Measurements from ENCODE around the gene LCE6A.

Gene LCE6A, protein sequence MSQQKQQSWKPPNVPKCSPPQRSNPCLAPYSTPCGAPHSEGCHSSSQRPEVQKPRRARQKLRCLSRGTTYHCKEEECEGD

DNA sequence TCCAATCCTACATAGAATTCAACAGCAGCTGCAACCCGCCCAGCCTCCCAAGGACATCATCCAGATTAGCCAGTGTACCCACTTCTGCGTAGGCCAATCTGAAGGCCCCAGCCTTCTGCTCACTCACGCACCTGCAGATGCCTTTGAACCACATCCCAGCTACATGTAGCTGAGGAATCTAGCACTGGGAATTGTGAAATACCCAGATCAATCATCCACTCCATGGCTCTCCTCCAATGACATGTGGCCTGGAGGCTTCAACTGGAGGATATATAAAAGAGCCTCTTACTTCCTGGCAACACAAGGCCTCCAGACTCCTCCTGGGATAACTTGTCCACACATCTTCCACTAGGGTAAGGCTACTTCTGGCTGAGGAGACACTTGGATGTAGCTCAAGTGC is at the start of gene LCE6A:
LCE6A (plus strand) TSS at position 301 of the 400 bp plus-strand sequence. CDS start 665 bp downstream, outside the sequence.
- DNase-seq: no peak

DNA sequence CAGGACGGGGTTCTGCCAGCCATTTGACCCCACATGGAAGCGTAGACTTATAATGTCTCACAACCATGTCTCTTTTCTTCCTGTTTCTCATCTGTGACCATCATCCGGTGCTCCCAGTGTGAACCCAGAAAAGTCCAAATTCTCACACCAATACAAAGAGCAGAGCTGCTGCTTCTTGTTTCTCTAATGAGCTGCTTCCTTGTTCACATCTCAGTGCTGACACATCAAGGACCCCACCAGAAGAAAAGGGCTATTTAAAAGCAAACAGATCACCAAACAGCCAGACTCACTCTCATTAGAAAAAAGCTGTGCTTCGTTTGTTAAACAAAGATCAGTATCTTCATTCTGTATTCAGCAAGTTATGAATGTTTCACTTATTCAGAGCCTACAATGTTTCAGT is 47.0 kb upstream of the LCE6A start:
- no peak for DNase-seq

DNA sequence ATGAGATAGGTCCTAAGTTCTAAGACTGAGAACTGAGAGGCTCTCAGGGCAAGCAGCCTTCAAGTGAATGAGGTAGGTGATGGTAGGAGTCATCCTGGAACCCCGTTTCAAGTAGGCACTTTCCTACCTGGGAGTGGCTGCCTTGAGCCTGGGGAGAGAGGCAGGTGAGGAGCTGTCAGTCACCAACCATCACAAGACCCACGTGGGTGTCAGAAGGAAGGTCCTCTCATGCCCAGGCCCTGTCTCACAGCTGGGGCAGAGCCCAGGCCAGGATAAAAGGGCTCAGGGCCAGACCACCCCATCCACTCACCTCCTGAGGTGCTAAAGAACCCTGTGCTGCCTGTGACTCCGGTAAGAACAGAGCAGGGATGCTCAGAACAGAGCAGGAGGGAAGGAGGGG is 46.2 kb upstream of the LCE6A start, which contains the start of gene LCE1D:
LCE1D (plus strand) TSS at position 301 of the 400 bp plus-strand sequence. CDS start 1,074 bp downstream, outside the sequence.
- DNase-seq: no peak

DNA sequence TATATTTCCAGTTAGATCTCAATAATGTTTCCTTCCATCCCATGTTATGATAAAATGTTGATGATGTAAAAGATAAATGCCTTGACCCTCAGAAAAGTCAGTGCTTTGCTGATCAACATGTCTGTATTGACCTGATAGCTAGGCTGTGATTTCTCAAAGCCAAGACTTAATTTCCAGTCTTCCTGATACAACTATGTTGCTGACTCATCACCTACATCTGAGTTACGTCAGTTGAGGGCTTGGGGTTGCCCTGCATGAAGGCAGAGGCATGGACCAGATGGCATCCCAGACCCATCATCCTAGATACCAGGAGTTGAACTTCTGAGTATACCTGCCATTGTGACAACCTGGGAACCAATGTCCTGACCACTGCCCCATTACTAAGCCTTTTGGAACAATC is 41.3 kb upstream of the LCE6A start:
- DNase-seq: no peak

DNA sequence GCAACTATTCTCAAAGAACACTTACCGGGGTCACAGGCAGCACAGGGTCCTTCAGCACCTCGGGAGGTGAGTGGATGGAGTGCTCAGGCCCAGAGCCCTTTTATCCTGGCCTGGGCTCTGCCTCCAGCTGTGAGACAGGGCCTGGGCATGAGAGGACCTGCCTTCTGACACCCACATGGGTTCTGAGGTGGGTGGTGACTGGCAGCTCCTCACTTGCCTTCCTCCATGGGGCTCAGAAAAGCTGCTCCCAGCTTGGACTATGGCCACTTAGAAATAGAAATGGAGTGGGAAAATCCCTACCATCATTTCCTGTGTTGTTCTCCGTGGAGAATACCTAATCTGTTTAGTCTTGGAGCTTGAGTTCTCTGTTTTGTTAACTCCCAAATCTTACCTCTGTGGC is 36.1 kb upstream of the LCE6A start, which contains the start of gene LCE1C:
LCE1C (minus strand) TSS at position 76 of the 400 bp plus-strand sequence. CDS start 1,173 bp downstream, outside the sequence.
- no peak for DNase-seq

DNA sequence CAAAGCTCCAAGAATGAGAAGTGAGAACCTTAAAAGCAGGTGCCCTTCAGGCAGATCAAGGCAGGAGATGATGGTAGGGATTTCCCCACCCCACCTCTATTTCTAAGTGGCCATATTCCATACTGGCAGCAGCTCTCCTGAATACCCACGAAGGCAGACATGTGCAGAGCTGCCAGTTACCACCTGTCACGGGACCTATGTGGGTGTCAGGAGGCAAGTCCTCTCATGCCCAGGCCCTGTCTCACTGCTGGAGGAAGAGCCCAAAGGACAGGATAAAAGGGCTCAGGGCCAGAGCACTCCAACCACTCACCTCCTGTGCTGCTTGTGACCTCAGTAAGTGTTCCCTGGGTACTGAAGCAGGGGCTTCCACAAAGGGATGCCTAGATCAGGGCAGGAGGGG is 31.6 kb upstream of the LCE6A start:
- DNase-seq: no peak

DNA sequence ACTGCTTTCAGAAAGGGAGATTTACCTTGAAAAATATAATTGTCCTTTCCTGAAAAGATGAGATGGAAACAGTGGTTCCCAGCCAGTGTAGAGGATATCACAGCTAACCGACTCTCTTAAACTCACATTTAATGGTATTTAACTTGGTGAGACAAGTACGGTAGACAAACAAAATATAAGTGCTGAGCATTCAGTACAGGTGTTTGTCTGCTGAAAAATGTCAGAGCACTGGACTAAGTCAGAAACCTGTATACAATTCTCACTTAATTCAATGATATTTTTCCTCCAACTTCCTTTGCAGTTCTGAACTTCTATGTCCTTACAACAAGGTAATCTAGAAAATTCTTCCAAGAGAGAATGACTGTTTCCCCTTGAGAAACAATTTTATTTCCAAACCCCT is 31.0 kb upstream of the LCE6A start, which contains the start of gene LCE1B:
LCE1B (plus strand) TSS at position 301 of the 400 bp plus-strand sequence. CDS start 476 bp downstream, outside the sequence.
- no peak for DNase-seq

DNA sequence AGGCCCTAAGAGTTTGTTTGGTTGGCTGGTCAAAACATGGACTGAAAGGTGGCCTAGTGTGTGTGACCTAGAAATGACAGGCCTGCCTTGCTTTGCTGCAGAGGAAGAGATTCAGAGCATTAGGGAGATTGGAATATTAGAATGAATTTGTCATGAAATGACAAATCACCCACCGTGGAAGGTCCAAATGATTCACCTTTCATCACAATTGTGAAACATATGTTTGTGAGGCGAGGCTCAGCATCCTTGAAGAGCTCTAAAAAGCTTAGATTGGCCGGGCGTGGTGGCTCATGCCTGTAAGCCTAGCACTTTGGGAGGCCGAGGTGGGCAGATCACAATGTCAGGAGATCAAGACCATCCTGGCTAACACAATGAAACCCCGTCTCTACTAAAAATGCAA is 25.3 kb upstream of the LCE6A start:
- no peak for DNase-seq

DNA sequence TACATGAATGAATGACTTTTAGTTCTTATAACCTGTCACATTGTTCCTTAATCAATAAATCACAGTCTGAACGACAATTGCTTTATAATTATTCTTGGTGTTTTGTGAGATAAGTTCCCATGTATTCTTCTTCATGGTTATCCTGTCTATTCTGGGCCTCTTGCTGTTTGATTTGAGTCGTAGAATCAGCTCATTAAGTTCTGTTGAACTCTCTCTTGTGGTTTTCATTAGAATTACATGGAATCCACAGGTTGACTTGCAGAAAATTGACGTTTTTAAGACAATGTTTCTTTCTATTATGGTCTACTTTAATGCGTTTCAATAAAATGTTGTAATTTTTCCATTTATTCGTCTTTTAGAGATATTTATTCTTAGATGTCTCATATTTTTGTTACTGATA is 19.4 kb upstream of the LCE6A start:
- DNase-seq: no peak

DNA sequence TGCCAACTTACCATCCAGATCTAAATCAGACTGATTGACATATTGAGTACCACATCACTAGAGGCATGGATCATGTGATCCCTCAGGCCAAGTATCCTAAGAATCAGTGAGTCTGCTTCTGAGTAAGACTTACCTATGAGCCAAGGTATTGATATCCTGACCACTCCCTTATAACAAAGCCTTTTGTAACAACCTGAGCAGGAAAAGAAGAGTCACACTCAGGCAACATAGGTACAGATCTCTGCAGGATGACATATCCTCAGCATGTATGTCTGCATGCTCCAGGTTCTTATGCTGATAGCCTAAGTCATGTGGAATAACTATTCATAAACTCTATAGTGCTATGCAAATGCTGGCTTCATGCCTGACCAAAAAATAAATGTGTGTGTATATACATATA is 17.7 kb upstream of the LCE6A start:
- DNase-seq: no peak

DNA sequence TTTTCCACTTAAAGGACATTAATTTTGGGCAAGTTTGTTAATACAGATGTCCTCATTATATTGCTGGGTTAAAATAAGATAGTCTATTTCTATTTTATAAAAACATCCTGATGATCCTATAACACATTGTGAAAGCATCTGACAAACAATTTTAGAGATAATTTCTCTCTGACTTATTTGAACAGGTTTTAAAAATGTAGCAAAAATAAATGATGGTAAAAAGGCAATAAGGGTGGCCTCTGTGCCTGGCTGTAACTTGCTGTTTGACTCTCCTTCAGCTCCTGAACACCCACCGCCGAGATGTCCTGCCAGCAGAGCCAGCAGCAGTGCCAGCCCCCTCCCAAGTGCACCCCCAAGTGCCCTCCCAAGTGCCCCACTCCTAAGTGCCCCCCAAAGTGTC is 15.5 kb upstream of the LCE6A start, which contains the start of gene LCE1A:
LCE1A (plus strand) TSS at position 301 of the 400 bp plus-strand sequence; CDS start at position 301, 0 bp downstream.
- no peak for DNase-seq

DNA sequence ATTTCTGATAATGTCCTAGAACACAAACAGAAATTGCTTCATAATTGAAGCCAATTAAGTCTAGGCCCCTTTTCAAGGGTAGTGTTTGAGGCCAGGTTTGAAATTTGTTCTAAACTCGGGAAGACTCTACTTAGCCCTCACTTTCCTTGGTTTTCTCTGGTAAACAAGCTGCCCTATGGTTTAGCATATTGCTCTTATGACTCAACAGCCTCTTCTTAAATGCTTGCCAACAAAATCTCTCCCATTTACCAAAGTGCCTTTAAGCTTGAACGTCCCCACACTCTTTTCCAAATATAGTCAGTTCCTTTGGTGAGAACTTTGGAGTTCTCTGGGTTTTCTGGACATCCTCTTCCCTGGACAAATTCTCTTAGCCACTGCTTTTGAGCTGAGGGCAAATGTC is 5.8 kb upstream of the LCE6A start:
- DNase-seq: no peak

DNA sequence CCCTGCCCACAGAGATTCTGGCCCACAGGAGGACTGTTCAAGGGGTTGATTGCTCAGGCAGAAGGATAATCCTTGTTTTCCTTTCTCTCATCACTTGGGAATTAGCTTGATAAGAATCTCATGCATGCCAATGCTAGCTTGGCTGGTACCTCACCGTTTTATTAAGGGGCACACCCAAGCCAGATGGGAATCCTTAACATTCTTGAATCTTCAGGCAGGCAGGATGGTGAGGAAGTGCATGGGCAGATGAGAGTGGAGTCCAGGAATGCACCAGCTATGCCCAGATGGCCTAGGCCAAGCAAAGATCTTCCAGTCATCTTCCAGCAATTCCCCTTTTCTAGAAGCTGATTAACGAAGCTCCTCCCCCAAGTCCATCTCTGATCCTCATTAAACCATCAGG is 13.0 kb downstream of the LCE6A start:
- DNase-seq: no peak

DNA sequence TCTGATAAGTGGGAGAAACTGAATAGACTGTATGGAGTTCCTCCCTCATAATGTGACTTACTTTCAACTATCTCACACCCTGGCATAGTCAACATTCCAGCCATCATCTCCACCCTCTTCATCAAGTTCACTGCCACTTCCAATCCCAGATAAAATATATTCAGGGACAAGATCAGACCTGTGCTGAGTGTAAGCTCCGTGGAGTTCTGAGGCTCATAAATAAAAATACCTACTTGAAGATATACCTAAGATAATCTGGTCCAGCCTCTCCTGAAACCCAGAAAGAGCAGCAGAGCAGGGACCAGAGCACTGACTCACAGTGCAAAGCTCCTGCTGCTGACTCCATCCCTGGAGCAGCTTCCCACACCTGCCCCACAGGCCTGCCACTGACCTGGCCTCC is 15.4 kb downstream of the LCE6A start:
- DNase-seq: no peak

DNA sequence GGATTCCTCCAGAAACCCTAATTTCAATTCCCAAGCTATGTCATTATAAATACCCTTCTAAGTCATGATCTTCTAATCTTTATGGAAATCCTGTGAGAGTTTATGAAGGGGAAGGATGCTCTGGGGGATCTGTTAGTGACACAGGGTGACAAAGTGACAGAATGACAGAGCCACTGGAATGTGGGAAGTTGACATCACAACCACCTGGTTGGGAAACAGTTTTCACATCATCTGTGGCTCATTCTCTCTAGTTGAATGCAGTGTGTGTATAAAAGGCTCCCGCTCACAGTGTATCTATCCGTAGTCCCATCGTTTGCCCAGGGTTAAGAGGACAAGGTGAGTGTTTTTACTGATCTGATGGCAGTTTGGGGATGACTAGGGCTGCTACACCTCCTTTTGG is 17.0 kb downstream of the LCE6A start, which contains the start of gene LCE7A:
LCE7A (plus strand) TSS at position 301 of the 400 bp plus-strand sequence. CDS start 702 bp downstream, outside the sequence.
- DNase-seq: no peak

DNA sequence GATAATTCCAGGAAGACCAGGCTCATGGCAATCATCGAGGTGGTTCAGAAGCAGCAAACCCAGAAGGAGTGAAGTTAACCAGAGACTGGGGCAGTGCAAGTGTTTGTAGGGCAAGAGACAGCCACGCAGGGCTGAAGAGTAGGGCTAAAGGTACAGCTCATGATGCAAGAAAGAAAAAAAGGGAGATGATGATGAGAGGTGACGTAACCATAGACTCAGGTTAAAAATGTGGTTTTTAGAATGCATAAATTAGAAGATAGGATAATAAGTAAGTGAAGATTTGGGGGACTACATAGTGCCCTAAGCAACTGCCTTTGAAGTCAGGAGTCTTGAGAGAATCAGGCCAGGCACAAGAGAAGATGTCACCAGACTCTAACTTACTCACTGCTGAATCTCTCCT is 17.5 kb downstream of the LCE6A start:
- DNase-seq: no peak

DNA sequence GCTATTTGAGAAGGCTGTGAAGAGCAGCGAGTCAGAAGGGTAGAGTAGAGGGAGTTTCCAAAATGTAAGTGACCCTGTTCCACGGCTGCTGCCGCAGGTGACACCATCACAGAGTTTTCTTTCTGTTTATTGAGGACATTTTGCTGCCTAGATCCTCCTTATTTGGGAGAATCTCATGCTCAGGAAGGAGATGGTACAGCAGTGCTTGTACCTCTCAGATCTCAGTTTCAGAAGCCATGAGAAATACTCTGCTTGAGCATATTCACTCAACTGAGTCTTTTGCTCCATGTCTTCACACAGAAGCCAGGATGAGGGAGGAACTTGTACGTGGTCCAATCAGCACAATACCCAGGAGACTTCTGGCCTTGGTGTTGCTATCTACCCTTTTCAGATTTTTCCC is 18.7 kb downstream of the LCE6A start:
- DNase-seq: no peak

DNA sequence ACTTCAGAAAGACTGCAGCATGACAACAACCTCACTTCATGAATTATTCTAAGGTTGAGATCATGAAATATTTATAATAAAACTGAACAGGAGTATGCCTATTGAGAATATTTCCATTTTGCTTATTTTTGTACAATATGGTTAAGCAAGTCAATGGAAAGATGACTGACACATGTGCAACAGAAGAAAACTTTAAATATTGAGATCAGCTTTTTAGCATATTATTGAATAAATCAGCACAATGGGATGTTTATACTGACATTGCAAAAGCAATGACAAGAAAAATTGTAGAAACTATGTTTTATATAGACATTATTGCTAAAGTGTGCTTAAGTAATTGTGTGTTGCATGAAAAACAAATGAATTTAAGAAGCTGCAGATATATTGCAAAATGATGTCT is 21.8 kb downstream of the LCE6A start:
- DNase-seq: no peak

DNA sequence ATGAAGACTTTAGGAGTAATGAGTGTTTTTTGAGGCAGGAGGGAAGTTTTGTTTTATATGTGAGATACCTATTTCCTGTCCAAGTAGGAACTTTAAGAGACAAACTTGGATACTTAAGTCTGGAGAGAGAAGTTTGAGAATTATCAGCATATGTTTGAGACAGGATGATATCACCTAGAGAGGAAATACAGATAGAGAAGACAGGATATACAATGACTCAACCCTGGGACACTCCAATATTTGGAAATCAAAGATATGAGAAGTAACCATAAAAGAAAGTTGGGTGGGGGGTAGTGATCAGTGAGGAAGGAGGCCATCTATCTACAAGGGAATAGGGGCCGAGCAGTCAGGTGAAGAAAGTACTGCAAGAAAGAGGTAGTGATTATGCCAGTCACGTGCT is 23.7 kb downstream of the LCE6A start:
- peak; percentile 5 for DNase-seq

DNA sequence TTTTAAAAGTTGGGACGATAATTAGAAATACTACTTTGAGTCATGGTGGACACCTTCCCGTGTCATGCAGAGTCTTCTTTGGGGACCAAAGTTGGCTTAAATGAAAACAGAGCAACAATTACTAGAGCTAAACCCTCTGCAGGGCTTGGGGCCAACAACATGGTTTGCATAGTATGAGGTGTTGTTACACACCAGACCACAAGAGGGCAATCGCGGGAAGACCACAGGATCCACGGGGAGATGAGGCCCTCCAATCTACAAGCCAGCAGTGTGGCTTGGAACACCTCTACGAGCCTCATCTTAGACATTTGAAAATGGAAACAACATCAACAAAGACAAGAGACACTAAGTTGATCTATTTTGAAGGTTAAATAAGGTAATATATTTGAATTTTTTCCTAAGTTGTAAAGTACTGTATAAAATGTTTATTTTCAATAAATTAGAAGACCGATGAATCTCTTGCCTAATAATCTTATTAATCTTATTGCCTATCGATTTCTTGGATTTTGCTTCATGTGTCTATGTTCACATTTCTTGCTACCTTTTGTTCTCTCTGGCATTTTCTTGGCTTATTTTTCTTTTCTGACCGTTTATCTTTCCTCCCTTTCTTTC is 27.3 kb downstream of the LCE6A start:
- peak; percentile 61 for DNase-seq

DNA sequence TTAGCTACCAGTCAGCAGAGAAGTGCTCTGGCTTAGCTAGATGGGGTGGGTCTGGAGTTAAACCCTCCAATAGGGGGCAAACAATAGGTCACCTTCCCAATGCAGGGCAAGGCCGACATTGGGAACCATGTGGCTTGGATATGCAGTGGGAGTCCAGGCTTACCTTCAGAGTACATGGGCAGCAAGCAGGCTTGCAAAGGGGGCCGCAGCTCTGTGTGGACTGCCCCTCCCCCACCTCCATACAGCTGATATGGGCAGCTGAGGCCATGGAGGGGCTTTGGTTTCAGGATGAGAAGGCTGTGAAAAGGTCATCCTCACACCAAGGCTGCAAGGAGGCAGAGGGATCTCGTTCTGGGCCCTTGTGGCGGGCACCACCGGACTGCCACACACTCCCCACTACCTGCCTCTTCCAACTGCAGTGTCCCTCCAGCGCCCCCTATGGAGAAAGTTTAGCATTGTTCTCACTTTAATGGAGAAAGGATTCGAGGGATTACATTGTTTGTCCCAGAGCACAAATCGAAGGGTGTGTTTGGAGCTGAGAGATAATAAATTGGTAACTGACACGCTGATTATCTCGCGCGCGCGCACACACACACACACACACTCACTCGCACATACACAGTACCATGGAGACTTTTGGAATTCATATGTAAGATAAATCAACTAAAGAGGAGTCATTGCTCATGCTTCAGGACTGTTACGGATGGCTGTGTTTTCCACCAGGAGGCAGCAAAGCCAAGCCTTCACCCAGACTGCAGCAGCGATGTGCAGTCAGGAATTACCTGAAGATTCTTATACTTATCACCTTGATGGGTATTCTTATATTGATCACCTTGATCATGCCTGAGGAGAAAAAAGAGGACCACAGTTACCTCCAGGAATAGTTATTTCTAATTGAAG is 28.4 kb downstream of the LCE6A start:
- DNase-seq: no peak

DNA sequence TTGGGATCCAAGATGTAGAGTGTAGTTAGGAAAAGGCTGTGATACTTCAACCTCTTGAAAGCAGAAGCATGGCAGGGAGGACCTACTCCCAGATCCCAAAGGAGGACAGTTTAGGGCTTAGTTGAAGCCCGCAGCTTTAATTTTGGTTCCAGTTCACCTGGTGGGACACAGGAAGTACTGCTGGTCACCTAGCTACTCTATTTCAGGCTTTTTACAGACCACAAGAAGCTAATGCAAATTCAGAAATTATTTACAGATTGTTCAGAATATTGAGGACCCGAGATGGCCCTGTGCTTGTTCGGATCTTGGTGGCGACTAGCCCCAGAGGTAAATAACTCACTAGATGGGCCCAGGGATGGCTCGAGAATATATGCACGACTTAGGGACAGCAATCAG is 29.1 kb downstream of the LCE6A start:
- no peak for DNase-seq

DNA sequence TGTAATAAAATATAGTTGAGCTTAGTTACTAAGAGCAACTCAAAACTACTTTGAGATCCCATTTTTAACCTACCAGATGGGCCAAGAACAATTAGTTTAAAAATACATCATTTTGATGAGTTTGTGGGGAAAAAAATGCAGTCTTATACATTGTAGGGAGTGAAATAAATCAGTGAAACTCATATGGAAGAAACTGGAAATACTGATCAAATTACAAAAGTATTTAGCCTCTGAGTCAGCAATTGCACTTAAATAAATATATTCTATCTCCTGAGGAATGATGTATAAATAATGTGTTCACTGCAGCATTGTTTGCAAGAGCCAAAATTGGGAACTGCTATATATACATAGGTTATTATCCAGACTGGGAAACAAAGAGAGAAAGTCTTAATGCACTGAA is 30.8 kb downstream of the LCE6A start:
- DNase-seq: no peak

DNA sequence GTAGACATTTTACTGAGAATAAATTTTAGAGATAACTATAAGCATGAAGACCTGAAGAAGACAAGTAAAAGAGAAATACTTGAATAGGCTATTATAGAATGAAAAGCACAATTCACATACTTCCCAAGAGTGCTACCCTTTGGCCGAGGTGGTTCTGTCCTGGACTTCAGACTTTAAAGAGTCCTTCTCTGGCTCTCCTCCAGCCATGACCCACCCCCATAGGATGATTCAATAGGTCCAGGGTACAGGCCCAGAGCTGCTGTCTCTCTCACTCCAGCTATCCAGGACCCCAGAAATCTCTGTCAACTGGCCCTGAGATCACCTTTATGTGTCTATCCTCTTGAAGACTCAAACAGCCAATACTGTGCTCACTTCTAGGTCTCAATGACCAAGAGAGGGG is 34.2 kb downstream of the LCE6A start:
- no peak for DNase-seq
